CD4-positive, alpha-beta T cell treated with Interleukin-17A for 1 hour (primary cell): ENCODE results near the gene CHRFAM7A.
"Not testable (repeated sequence)": the region's sequence is repeated elsewhere in the genome, so short reads cannot be mapped to it uniquely, and the experiment has no call there.

Source experiments
- DNase-seq: peaks from one replicate; pipeline ENCODE4 v3.0.0-alpha.2; 2020

Gene CHRFAM7A

GRCh38 chr15:30392766-30393663 lies at the start of gene CHRFAM7A:
CHRFAM7A (minus strand) TSS chr15:30393540; CDS start chr15:30383351, 10,189 bp downstream.
- DNase-seq, result not testable (repeated sequence)

- DNase-seq, result not testable (repeated sequence)
These were observed 45.0 kb upstream of the CHRFAM7A start for GRCh38 chr15:30438348-30438747.

- DNase-seq, result not testable (repeated sequence)
These were observed 42.5 kb upstream of the CHRFAM7A start for GRCh38 chr15:30435878-30436277.

- not testable (repeated sequence) for DNase-seq
These were observed 27.4 kb upstream of the CHRFAM7A start for GRCh38 chr15:30420723-30421122.

GRCh38 chr15:30414160-30414559 lies 20.8 kb upstream of the CHRFAM7A start, which contains the start of gene GOLGA8R:
GOLGA8R (minus strand) TSS chr15:30414260; CDS start chr15:30414162, 98 bp downstream.
- not testable (repeated sequence) for DNase-seq

GRCh38 chr15:30407636-30408035 lies 14.3 kb upstream of the CHRFAM7A start:
- not testable (repeated sequence) for DNase-seq

GRCh38 chr15:30398988-30399387 lies 5.6 kb upstream of the CHRFAM7A start:
- DNase-seq, result peak; percentile 62

GRCh38 chr15:30393664-30393991 lies 288 bp upstream of the CHRFAM7A start:
- not testable (repeated sequence) for DNase-seq

GRCh38 chr15:30386318-30386887 lies 6.9 kb downstream of the CHRFAM7A start:
- DNase-seq, result not testable (repeated sequence)

- not testable (repeated sequence) for DNase-seq
These were observed 16.3 kb downstream of the CHRFAM7A start for GRCh38 chr15:30377082-30377413.

- not testable (repeated sequence) for DNase-seq
These were observed 16.8 kb downstream of the CHRFAM7A start for GRCh38 chr15:30376375-30377081.

GRCh38 chr15:30375872-30376271 lies 17.5 kb downstream of the CHRFAM7A start:
- not testable (repeated sequence) for DNase-seq

GRCh38 chr15:30374862-30375261 lies 18.5 kb downstream of the CHRFAM7A start:
- not testable (repeated sequence) for DNase-seq

GRCh38 chr15:30368271-30368670 lies 25.1 kb downstream of the CHRFAM7A start:
- not testable (repeated sequence) for DNase-seq

GRCh38 chr15:30367246-30367645 lies 26.1 kb downstream of the CHRFAM7A start:
- not testable (repeated sequence) for DNase-seq

- not testable (repeated sequence) for DNase-seq
These were observed 31.9 kb downstream of the CHRFAM7A start for GRCh38 chr15:30361404-30361803.

- not testable (repeated sequence) for DNase-seq
These were observed 32.4 kb downstream of the CHRFAM7A start for GRCh38 chr15:30360990-30361389.

- DNase-seq, result not testable (repeated sequence)
These were observed 38.3 kb downstream of the CHRFAM7A start for GRCh38 chr15:30355043-30355442.

GRCh38 chr15:30349803-30350202 lies 43.5 kb downstream of the CHRFAM7A start:
- not testable (repeated sequence) for DNase-seq

- not testable (repeated sequence) for DNase-seq
These were observed 56.8 kb downstream of the CHRFAM7A start for GRCh38 chr15:30336584-30336983.

GRCh38 chr15:30334152-30334551 lies 59.2 kb downstream of the CHRFAM7A start:
- not testable (repeated sequence) for DNase-seq

GRCh38 chr15:30326145-30326544 lies 67.2 kb downstream of the CHRFAM7A start:
- not testable (repeated sequence) for DNase-seq

GRCh38 chr15:30321063-30321462 lies 72.3 kb downstream of the CHRFAM7A start:
- not testable (repeated sequence) for DNase-seq
